ENCODE measurements around the gene GFOD1.

GRCh38 chr6:13488015-13488895, 855 bp upstream of the GFOD1 start:
- TF ChIP-seq CTCF (IDR thresholded peaks at IDR 0.05) (no peak), POLR2A (IDR thresholded peaks at IDR 0.05) (no peak)
